Adrenal gland (tissue), 12 donors: Measurements from ENCODE around the gene PKN3. TPM values are rescaled to one million over a fixed set of nuclear protein-coding genes. Genes with fewer than 3 reads are reported as not detected.

ENCODE experiments used
- DNase-seq, 7 donors: peaks; one replicate each; pipeline ENCODE4 v3.0.0-alpha.2; 2019 to 2020
- H3K27ac ChIP-seq, 5 donors: fragments of 200-600 bp; sonication (generic) in 4 of 5; 1 replicate in 3 of 5; 2 replicates in 2 of 5; pipeline versions ENCODE4 v1.5.1 to v1.8.0; 2016 to 2020; ENCODE audit warnings: mild to moderate bottlenecking in 1 of 5
- H3K27me3 ChIP-seq: fragments of 200-600 bp; 2 replicates; pipeline ENCODE4 v1.8.0; 2021
- H3K36me3 ChIP-seq, 2 donors: fragments of 200-600 bp; replicated peaks in 1 of 2; 1 replicate in 1 of 2; 2 replicates in 1 of 2; pipeline versions ENCODE4 v1.5.1 to v1.8.0; 2018 to 2022
- H3K4me1 ChIP-seq, 2 donors: fragments of 200-600 bp; replicated peaks in 1 of 2; 1 replicate in 1 of 2; 2 replicates in 1 of 2; pipeline versions ENCODE4 v1.5.1 to v1.8.0; 2018 to 2021
- H3K4me3 ChIP-seq, 4 donors: fragments of 200-600 bp; sonication (generic) in 3 of 4; one replicate each; pipeline ENCODE4 v1.5.1; 2016 to 2018
- H3K9me3 ChIP-seq, 3 donors: fragments of 200-600 bp; sonication (generic) in 1 of 3; replicated peaks in 1 of 3; 1 replicate in 2 of 3; 2 replicates in 1 of 3; pipeline versions ENCODE4 v1.5.1 to v1.8.0; 2016 to 2021
- POLR2A ChIP-seq, 2 donors: fragments of 450-650 bp; IDR thresholded peaks; one replicate each; pipeline ENCODE4 v1.6.1; 2017; ENCODE audit warnings: antibody characterized with exemption in 2 of 2, mild to moderate bottlenecking in 2 of 2, moderate library complexity in 1 of 2
- WGBS, 4 donors: extraction: QIAGEN DNeasy Blood & Tissue Kit in 2 of 4; methylation state at CpG; one replicate each; pipeline versions ENCODE4 v1.1.5 to v1.1.7; 2013 to 2017; 5-methylcytosine and 5-hydroxymethylcytosine counted together
- intact Hi-C, 2 donors: fragments of 100-400 bp; cut with DNase I; formaldehyde crosslinking; loops; one replicate each; pipeline versions ENCODE4 v1.14.1 to v1.15.0; 2022 to 2023
- polyA plus RNA-seq, 3 donors: library from polyadenylated mRNA; stranded (reverse); fragments of 200-250 nt in 2 of 3; fragments of 350-450 nt in 1 of 3; fragmentation: Illumina TruSeq in 1 of 3; extraction: RNeasy Lipid Tissue Mini Kit (QIAGEN cat#74804) in 1 of 3; gene quantifications; one replicate each; pipeline ENCODE4 v1.2.3, GENCODE V29; 2013 to 2014
- total RNA-seq, 9 donors: library from RNA; depleted of rRNA in 4 of 9; stranded (reverse); fragments of >200 nt in 4 of 9; fragments of 120-200 nt in 1 of 9; fragmentation: NEBNext Ultra II Directional in 1 of 9; extraction: Animal tissue kit (Norgen Biotek cat#: 25700) in 1 of 9; gene quantifications; one replicate each; pipeline versions ENCODE4 v1.1.0 to v1.2.4, GENCODE V29; 2013 to 2023
- TF ChIP-seq, protein P1 (sequence below), 6 experiments: fragments of 450-650 bp in 4 of 6; fragments of 200-600 bp in 2 of 6; sonication (generic) in 1 of 6; IDR thresholded peaks; 1 replicate in 5 of 6; 2 replicates in 1 of 6; pipeline versions ENCODE4 v1.5.1 to v1.8.0; 2016 to 2021; ENCODE audit warnings: antibody characterized with exemption in 6 of 6, mild to moderate bottlenecking in 2 of 6, moderate library complexity in 1 of 6
- donor health status: healthy with polysubstance abuse.
- donor health status: Bipolar disorder and iron deficiency.
- donor health status: DM: yes; HTN: yes; CAD: no.
- donor health status: DM: no; HTN: no; CAD: no.
- donor health status: DM: no; HTN: no; CAD: no.
- donor health status: DM: yes; HTN: yes; CAD: no.

PKN3 gene
- total and polyA plus RNA-seq, 12 donors = 0.90 to 8.6 (median 4.1) TPM

DNA sequence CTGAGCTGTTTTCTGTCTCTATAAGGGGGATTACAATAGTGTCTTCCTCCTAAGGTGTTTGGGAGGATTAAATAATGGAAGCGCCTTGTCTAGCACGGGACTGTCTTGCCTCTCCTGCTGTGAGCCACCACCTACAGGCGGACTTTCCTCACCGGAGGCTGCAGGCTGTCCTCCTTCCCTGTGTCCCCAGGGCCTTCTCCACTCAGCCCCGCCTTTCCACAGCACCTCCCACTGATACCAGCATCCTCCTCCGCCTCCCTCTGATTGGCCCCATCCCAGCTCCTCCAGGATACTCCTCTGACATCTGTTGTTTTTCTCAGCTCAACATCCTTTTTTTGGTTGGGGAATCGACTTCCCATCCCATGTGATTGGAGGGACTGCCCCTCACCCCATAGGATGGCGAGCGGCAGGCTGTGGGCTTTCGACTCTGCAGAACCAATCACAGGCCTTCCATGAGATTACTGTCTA, 22.5 kb downstream of the PKN3 start:
- intact Hi-C loops = no loop called here
- Histone ChIP-seq H3K27ac (peak overlapping the region in 3 of 5 donors; percentile 1 to 78 (median 61)), H3K27me3 (no peaks in the 10 kb centered on the region), H3K4me3 (peak overlapping the region in 3 of 4 donors; percentile 40 to 75 (median 50)), H3K9me3 (no peaks in the 10 kb centered on the region), H3K4me1 (peaks cover 3 to 6% of the 10 kb centered on the region in 2 donors), H3K36me3 (no peaks in the 10 kb centered on the region)
- 14 to 30% (median 24%) methylated on average over 9 to 10 of the region's 10 CpGs for whole genome bisulfite sequencing, 4 donors
- peak; percentile 58 to 88 (median 78) for DNase-seq
- TF ChIP-seq, protein P1, sequence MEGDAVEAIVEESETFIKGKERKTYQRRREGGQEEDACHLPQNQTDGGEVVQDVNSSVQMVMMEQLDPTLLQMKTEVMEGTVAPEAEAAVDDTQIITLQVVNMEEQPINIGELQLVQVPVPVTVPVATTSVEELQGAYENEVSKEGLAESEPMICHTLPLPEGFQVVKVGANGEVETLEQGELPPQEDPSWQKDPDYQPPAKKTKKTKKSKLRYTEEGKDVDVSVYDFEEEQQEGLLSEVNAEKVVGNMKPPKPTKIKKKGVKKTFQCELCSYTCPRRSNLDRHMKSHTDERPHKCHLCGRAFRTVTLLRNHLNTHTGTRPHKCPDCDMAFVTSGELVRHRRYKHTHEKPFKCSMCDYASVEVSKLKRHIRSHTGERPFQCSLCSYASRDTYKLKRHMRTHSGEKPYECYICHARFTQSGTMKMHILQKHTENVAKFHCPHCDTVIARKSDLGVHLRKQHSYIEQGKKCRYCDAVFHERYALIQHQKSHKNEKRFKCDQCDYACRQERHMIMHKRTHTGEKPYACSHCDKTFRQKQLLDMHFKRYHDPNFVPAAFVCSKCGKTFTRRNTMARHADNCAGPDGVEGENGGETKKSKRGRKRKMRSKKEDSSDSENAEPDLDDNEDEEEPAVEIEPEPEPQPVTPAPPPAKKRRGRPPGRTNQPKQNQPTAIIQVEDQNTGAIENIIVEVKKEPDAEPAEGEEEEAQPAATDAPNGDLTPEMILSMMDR (IDR thresholded peaks at IDR 0.05) = no peak
- TF ChIP-seq POLR2A (IDR thresholded peaks at IDR 0.05) = no peak

DNA sequence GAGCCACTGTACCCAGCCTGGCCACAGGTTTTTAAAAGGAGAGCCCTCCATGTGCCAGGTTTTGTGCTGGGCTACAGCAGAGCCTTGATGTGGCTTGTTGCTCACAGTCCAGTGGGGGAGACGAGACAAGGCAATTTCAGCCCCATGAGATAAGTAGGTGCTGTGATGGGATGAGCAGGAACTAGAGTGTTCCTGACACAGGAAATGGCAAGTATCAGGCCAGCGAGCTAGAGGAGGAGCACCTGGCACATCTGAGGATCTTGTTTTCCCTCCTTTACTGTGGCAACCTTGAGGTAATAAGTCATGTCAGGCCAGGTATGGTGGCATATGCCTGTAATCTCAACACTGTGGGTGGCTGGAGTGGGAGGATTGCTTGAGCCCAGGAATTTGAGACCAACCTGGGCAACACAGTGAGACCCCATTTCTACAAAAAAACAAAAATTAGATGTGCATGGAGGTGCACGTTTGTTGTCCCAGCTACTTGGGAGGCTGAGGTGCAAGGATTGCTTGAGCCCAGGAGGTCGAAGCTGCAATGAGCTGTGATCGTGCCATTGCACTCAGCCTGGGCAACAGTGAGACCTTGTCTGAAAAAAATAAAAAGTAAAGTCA, 25.4 kb downstream of the PKN3 start:
- intact Hi-C loops = no loop called here
- Histone ChIP-seq H3K4me3 (no peak overlapping the region), H3K36me3 (peaks cover 0 to 14% of the 10 kb centered on the region in 2 donors), H3K27ac (no peak overlapping the region), H3K4me1 (peaks cover 3 to 6% of the 10 kb centered on the region in 2 donors), H3K27me3 (no peaks in the 10 kb centered on the region), H3K9me3 (no peaks in the 10 kb centered on the region)
- 76 to 86% (median 80%) methylated on average over 5 of the region's 5 CpGs for WGBS, 4 donors
- no peak for TF ChIP-seq POLR2A (IDR thresholded peaks at IDR 0.05)
- TF ChIP-seq, protein P1 (IDR thresholded peaks at IDR 0.05) = no peak
- DNase-seq = no peak

DNA sequence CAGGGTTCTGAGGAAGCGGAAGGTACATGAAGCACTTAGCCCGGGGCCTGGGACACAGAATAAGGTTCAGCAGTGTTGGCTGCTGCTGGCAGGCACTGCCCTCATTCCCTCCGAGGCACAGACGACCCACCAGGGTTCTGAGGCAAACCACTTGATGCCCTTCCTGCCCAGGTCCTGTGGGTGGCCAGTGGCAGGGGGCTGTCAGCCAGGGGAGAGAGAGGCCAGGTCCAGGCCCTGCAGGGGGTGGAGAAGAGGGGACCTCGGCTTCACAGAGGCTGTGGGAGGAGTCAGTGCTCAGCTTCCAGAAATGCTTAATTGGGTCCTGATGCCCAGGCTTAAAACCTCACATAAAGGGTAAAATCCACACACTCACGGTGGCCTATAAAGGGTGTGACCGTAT, 26.0 kb downstream of the PKN3 start:
- WGBS, 4 donors = 73 to 75% (median 73%) methylated on average over 5 to 7 of the region's 7 CpGs

DNA sequence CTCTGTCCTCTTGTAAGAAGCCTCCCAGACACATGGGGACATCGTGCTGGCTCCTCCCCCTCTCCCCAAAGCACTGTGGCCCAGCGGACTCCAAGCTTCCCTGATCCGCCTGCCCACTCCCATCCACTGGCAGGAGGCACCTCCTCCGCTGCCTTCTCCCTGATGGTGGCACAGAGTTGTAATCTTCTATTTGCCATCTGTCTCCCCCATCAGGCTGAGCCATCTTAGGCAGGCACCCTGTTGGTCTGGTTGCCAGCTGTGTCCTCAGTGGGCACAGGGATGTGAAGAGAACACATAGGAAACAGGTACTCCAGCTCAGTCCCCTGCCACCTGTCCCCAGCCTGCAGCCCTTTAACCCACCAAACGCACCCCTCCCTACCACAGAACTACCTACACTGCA, 27.0 kb downstream of the PKN3 start:
- H3K4me3 ChIP-seq = no peak overlapping the region
- no peak for TF ChIP-seq POLR2A (IDR thresholded peaks at IDR 0.05)
- TF ChIP-seq, protein P1 (IDR thresholded peaks at IDR 0.05) = no peak
- no peaks in the 10 kb centered on the region for H3K9me3 ChIP-seq
- peaks cover 0 to 16% of the 10 kb centered on the region in 2 donors for H3K36me3 ChIP-seq
- H3K27ac ChIP-seq = no peak overlapping the region
- H3K4me1 ChIP-seq = peaks cover 3 to 8% of the 10 kb centered on the region in 2 donors
- DNase-seq = no peak
- H3K27me3 ChIP-seq = no peaks in the 10 kb centered on the region
- intact Hi-C loops = no loop called here
- WGBS, 4 donors = 87 to 93% (median 90%) methylated on average over 3 to 5 of the region's 5 CpGs

More for the DNA sequence above, 26.0 kb downstream of the PKN3 start:
- peaks cover 0 to 16% of the 10 kb centered on the region in 2 donors for H3K36me3 ChIP-seq
- intact Hi-C loops = no loop called here
- DNase-seq = no peak
- H3K4me1 ChIP-seq = peaks cover 3 to 6% of the 10 kb centered on the region in 2 donors
- H3K9me3 ChIP-seq = no peaks in the 10 kb centered on the region
- no peaks in the 10 kb centered on the region for H3K27me3 ChIP-seq
- no peak overlapping the region for H3K4me3 ChIP-seq
- no peak overlapping the region for H3K27ac ChIP-seq
- TF ChIP-seq, protein P1 (IDR thresholded peaks at IDR 0.05) = no peak
- no peak for TF ChIP-seq POLR2A (IDR thresholded peaks at IDR 0.05)
